GM12892 (cell line): ENCODE results near the gene SRRM3.
"Not testable (repeated sequence)": the region's sequence is repeated elsewhere in the genome, so short reads cannot be mapped to it uniquely, and the experiment has no call there.

Experiments used
- DNase-seq: peaks from one replicate; pipeline ENCODE4 v3.0.0; 2011; ENCODE audit not compliant: insufficient read length
- FAIRE-seq: peaks from 2 replicates; lab custom pipeline; 2011; peaks lifted over from hg19 to GRCh38; lab: Jason Lieb, UNC
- POLR2A ChIP-seq: IDR thresholded peaks from 2 replicates; pipeline ENCODE4 v1.6.1; 2011; ENCODE audit warnings: low read depth, low read length, control low read depth
- POLR2AphosphoS5 ChIP-seq: IDR thresholded peaks from 2 replicates; pipeline ENCODE4 v1.6.1; 2011; ENCODE audit warnings: low read depth, low read length, control low read depth
- TAF1 ChIP-seq: IDR thresholded peaks from 2 replicates; pipeline ENCODE4 v1.6.1; 2011; ENCODE audit warnings: low read depth, mild to moderate bottlenecking, control low read depth, low read length, borderline replicate concordance

The SRRM3 gene

DNA sequence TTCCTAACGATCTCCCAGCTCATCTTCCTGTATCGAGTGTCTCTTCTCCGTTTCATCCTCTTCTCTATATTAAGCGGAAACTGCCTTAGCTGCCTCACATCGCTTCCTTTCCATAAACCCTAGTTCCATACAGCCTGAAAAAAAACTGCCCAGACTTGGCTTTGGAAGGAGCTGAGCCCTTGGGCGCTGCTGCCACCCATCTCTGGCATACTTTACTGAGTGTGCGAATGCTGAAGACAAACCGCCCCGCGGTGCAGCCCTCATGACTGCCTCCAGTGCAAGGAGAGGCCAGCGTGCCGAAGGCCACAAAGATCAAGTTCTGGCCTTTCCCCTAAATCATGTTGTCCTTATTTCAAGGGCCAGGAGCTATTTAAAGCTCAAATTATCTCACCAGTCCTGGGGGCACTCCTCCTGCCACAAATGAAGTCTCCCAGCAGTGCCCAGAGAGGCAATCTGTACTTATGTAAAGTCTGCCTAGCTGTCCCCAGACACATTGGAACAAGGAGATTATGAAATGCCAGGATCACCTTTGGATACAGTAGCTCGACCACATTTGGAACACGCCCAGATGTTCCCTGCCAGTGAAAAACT, 131.9 kb downstream of the SRRM3 start:
- no peak for FAIRE-seq
- TF ChIP-seq POLR2AphosphoS5 (no peak), POLR2A (no peak), TAF1 (no peak)

DNA sequence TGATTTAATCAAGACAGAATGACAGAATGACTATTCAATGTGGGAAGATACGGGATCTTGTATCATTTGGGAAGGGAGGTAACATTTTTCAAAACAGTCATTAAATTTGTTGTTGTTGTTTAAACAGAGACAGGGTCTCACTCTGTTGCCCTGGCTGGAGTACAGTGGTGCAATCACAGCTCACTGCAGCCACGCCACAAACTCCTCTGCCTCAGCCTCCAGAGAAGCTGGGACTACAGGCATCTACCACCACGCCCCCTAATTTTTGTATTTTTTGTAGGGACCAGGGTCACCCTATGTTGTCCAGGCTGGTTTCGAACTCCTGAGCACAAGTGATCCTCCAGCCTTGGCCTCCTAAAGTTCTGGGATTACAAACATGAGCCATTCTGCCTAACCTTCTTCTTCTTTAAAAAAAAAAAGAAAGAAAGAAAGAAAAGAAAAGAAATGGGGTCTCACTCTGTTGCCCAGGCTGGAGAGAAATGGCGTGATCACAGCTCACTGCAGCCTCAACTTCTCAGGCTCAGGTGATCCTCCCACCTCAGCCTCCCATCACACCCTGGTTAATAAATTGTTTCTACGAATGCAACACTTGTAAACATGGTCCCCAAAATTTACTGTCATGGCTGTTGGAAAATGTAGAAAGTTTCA, 132.7 kb downstream of the SRRM3 start:
- FAIRE-seq (no peak), DNase-seq (no peak)
- TF ChIP-seq POLR2A: no peak
- TF ChIP-seq TAF1: no peak
- no peak for TF ChIP-seq POLR2AphosphoS5

More for the DNA sequence above, 131.9 kb downstream of the SRRM3 start:
- DNase-seq: no peak

DNA sequence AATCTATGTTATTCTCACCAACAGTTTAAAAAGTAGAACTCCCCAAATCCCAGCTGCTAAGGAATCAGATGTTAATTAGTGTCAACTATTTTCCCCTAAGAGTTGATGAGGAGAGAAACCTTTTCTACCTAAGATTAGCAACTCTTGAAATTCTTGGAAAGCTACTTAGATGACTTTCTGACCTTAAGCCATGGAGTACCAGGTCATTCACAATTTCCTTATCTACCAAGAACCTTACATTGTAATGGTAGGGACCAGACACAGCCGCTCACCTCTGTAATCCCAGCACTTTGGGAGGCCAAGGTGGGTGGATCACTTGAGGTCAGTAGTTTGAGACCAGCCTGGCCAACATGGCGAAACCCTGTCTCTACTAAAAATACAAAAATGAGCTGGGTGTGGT, 133.7 kb downstream of the SRRM3 start:
- not testable (repeated sequence) for DNase-seq, FAIRE-seq

DNA sequence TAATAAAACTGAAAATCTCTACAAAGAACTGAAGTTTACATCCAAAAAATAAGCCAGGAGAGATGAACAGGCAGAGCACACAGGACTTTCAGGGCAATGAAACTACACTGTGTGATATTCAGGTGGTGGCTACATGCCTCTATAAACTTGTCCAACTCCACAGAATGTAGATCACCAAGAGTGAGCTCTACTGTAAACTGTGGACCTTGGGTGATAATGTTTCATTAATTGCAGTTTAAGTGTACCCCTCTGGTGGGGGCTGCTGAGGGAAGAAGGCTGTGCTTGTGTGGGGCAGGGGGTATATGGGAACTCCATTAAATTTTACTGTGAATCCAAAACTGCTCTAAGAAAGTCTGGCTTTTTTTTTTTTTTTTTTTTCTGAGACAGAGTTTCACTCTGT, 134.4 kb downstream of the SRRM3 start:
- TF ChIP-seq POLR2A: no peak
- TF ChIP-seq POLR2AphosphoS5: no peak
- no peak for TF ChIP-seq TAF1
- DNase-seq (no peak), FAIRE-seq (no peak)
